Activated B cell treated with CpG ODN at 0.5 μM for 24 hours (primary cell): ENCODE measurements around the gene FLNC. TPM values are rescaled to one million over a fixed set of nuclear protein-coding genes. Genes with fewer than 3 reads are reported as not detected.

ENCODE experiments used
- ATAC-seq: fragments of 200-7000 bp; cut with Tn5 transposase; one replicate; pipeline ENCODE4 v1.10.0; 2021; ENCODE audit warnings: low read depth, mild to moderate bottlenecking, moderate library complexity
- CTCF ChIA-PET: fragments of 350-600 bp; sonication (Branson Sonifier 250); formaldehyde crosslinking; loops from one replicate; lab custom pipeline; 2021; ENCODE audit warnings: antibody characterized with exemption; lab: Charles Lee
- POLR2A ChIA-PET: fragments of 350-600 bp; sonication (Branson Sonifier 250); formaldehyde crosslinking; loops from one replicate; lab custom pipeline; 2021; ENCODE audit warnings: antibody characterized with exemption; lab: Charles Lee
- DNase-seq: peaks from one replicate; pipeline ENCODE4 v3.0.0; 2022
- H3K27ac Mint-ChIP-seq: one replicate; pipeline ENCODE4 v1.8.0; 2020; ENCODE audit warnings: mixed read lengths
- H3K27me3 Mint-ChIP-seq: one replicate; pipeline ENCODE4 v1.8.0; 2021; ENCODE audit warnings: mixed read lengths
- H3K36me3 Mint-ChIP-seq: one replicate; pipeline ENCODE4 v1.8.0; 2021; ENCODE audit warnings: low read depth, mixed read lengths
- H3K4me1 Mint-ChIP-seq: one replicate; pipeline ENCODE4 v1.8.0; 2021; ENCODE audit warnings: mixed read lengths
- H3K4me3 Mint-ChIP-seq: one replicate; pipeline ENCODE4 v1.8.0; 2020; ENCODE audit warnings: mild to moderate bottlenecking, mixed read lengths
- H3K9me3 Mint-ChIP-seq: one replicate; pipeline ENCODE4 v1.8.0; 2020; ENCODE audit warnings: mixed read lengths
- intact Hi-C: fragments of 100-400 bp; cut with micrococcal nuclease; formaldehyde crosslinking; loops from one replicate; pipeline ENCODE4 v1.15.1; 2024
- total RNA-seq: library from RNA; stranded (reverse); gene quantifications from 2 replicates; pipeline ENCODE4 v1.2.3, GENCODE V29; 2022
- TF ChIP-seq, protein P1 (sequence below): fragments of 200-600 bp; IDR thresholded peaks from one replicate; pipeline ENCODE4 v1.8.0; 2022; ENCODE audit warnings: antibody characterized with exemption, mild to moderate bottlenecking

The FLNC gene
- total RNA-seq, 1 donor from 2014 or later, result not detected

DNA sequence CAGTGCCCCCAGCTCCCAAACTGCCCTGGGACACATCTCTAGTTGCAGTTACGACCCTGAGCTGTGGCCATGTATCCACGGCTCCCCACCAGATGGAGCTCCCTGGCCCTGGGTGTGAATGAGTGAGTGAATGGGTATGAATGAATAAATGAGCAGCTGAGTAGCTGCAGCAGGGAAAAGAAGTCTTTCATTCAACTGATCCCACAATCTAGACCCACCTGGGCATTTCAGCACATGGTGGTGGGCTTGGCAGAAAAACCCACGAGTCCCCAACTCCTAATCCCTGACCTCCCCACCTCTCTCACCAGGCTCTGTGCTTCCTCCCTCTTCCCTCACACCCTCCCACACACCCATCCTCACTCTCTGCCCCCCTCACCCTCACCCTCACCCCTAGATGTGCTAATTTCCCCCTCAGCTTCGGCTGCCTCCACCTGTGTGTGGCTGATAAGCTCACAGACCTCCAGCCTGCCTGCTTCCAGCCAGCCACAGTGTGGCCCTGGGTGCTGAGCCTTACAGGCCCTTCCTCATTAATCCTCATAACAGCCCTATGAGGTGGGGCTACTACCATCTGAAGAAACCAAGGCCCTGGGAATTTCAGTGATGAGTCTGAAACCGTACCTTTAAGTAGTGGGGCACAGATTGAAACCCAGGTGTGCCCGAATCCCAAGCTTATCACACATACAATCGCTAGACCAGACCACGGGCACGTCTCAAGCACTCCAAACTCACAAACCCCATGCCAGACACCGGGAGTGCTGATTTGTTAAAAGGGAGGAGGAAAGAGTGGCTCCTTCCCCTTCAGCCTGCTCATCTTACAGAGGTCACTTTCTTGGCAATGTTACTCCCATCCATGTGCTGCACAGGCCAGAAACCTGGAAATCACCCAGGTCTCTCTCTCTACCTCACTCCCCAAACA, 30.2 kb downstream of the FLNC start:
- POLR2A ChIA-PET, result interaction anchor here (0.5 to 0.9 kb wide), 3 partner anchors 18 to 590 kb away, joined by 4 to 7 read pairs (median 6); no protein-coding TSS in a partner anchor

DNA sequence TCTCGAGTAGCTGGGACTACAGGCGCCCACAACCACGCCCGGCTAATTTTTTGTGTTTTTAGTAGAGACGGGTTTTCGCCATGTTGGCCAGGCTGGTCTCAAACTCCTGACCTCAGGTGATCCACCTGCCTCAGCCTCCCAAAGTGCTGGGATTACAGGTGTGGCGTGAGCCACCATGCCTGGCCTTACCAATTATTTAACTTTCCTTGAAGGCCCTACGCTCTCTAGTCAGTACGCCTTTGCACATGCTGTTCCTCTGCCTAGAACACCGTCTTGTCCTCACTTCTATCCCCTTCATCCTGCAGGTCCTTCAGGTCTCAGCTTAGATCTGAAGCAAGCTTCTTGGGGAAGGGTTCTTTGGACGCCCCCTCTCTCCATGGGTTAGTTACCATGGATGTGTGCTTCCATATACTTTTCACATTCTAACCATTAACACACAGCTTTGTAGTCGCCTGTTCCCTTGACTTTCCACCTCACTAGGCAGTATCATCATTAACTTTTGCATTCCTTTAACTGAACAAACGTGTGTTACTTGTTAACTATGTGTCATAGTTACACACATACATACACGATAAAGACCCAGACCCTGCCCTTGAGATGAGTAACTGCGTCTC, 31.9 kb downstream of the FLNC start:
- H3K9me3 Mint-ChIP-seq, result no peaks in the 10 kb centered on the region
- intact Hi-C loops, result loop anchor here (1.0 to 10.0 kb wide), 10 partner anchors 15 to 457 kb away; partner anchors contain the start of genes CALU, CCDC136, IMPDH1 and METTL2B
- ATAC-seq (no peak), DNase-seq (no peak)
- H3K4me3 Mint-ChIP-seq, result peak overlapping the region; percentile 97
- POLR2A ChIA-PET, result interaction anchor here (0.6 to 1.5 kb wide), 11 partner anchors 13 to 385 kb away, joined by 3 to 14 read pairs (median 4); partner anchors contain the start of gene METTL2B
- TF ChIP-seq, protein P1, sequence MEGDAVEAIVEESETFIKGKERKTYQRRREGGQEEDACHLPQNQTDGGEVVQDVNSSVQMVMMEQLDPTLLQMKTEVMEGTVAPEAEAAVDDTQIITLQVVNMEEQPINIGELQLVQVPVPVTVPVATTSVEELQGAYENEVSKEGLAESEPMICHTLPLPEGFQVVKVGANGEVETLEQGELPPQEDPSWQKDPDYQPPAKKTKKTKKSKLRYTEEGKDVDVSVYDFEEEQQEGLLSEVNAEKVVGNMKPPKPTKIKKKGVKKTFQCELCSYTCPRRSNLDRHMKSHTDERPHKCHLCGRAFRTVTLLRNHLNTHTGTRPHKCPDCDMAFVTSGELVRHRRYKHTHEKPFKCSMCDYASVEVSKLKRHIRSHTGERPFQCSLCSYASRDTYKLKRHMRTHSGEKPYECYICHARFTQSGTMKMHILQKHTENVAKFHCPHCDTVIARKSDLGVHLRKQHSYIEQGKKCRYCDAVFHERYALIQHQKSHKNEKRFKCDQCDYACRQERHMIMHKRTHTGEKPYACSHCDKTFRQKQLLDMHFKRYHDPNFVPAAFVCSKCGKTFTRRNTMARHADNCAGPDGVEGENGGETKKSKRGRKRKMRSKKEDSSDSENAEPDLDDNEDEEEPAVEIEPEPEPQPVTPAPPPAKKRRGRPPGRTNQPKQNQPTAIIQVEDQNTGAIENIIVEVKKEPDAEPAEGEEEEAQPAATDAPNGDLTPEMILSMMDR, result no peak
- H3K27ac Mint-ChIP-seq, result peak overlapping the region; percentile 96
- H3K27me3 Mint-ChIP-seq, result no peaks in the 10 kb centered on the region
- peaks cover 30% of the 10 kb centered on the region for H3K36me3 Mint-ChIP-seq
- peaks cover 29% of the 10 kb centered on the region for H3K4me1 Mint-ChIP-seq
- CTCF ChIA-PET, result interaction anchor here (1.4 to 3.0 kb wide), 3 partner anchors 20 to 229 kb away, joined by 6 to 20 read pairs (median 6); no protein-coding TSS in a partner anchor

More for the DNA sequence above, 30.2 kb downstream of the FLNC start:
- Mint-ChIP-seq H3K27ac (no peak overlapping the region), H3K9me3 (no peaks in the 10 kb centered on the region), H3K4me3 (no peak overlapping the region), H3K36me3 (peaks cover 15% of the 10 kb centered on the region), H3K4me1 (peaks cover 26% of the 10 kb centered on the region), H3K27me3 (peaks cover 3% of the 10 kb centered on the region)
- TF ChIP-seq, protein P1, result no peak
- CTCF ChIA-PET, result interaction anchor here (0.9 to 1.8 kb wide), 2 partner anchors 20 to 23 kb away, joined by 3 to 7 read pairs; no protein-coding TSS in a partner anchor
- intact Hi-C loops, result loop anchor here (5.0 to 10.0 kb wide), 3 partner anchors 328 to 456 kb away; partner anchors contain the start of genes IMPDH1 and METTL2B
- no peak for ATAC-seq
- no peak for DNase-seq

DNA sequence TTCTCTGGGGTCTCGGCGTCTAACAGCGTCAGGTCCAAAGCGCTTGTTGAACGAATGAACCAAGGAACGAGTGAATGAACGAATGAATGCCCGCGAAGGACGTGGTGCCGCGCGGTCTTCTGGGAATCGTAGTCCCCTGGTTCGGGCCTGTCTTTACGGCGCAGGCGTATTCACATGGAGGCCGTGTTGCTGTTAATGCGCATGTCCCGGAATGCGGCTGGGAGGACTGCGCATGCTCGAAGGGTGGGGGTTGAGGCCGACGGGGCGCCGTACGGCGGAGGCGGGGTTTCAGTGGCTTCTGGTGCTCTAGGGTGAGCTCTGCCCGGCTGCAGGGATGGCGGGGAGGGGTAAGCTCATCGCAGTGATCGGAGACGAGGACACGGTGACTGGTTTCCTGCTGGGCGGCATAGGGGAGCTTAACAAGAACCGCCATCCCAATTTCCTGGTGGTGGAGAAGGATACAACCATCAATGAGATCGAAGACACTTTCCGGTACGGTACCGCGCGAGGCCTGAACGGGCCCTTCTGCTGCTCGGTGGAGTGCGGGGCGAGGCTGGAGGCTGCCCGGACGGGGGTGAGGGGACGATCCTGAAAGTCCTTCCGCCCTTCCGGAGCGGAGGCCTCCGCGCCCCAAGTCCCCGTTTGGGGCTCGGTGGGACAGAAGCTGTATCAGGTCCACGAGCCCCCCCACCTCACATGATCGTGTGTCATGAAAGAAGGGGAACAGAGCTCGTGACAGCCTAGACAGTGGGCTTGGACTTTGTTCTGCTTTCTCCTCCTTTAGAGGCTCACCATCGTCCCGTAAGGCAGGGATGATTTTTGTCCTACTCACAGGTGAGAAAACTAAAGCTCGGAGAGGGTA, 32.6 kb downstream of the FLNC start, which contains the start of gene ATP6V1F:
Gene ATP6V1F (plus strand): TSS at position 286 of the 862 bp plus-strand sequence. CDS start 49 bp downstream, at position 335.
- DNase-seq, result peak; percentile 99
- Mint-ChIP-seq H3K27me3 (no peaks in the 10 kb centered on the region), H3K27ac (peak within 1 kb of the TSS; percentile 96), H3K4me1 (peaks cover 30% of the 10 kb centered on the region), H3K9me3 (no peaks in the 10 kb centered on the region), H3K36me3 (peaks cover 33% of the 10 kb centered on the region), H3K4me3 (peak within 1 kb of the TSS; percentile 97)
- intact Hi-C loops, result loop anchor here (1.0 to 10.0 kb wide), 10 partner anchors 16 to 458 kb away; partner anchors contain the start of genes CALU, CCDC136, IMPDH1 and METTL2B
- ChIA-PET CTCF (interaction anchor here (1.4 to 3.0 kb wide), 3 partner anchors 21 to 229 kb away, joined by 6 to 20 read pairs (median 6); no protein-coding TSS in a partner anchor), POLR2A (interaction anchor here (0.6 to 1.5 kb wide), 13 partner anchors 13 to 386 kb away, joined by 3 to 14 read pairs (median 3); partner anchors contain the start of gene METTL2B)
- TF ChIP-seq, protein P1, result no peak
- peak; percentile 92 for ATAC-seq

DNA sequence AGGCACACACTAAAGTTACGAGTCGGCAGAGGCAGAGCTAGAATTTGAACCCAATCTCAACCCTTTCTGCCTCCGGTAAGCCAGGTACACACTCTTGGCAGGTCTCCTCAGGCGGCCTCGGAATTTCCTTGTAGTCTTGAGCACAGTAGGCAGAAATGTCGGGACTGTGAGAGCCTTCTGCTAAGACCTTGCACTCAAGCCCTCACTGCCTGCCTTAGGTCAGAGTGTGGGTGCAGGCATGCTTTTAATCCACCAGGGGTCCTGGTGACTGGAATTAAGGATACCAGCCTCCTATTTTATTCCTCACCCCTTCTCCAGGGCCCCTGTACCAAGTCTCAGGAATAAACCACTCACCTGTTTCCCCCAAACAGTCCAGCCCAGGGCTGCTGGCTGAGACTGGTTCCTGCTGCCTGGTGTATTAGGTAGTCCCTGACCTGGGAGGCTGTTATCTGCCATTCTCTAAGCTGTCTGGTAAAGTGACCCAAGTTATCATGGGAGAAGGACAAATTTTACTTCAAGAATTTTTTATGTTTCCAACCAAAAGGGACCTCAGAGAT, 33.3 kb downstream of the FLNC start:
- Mint-ChIP-seq H3K27me3 (no peaks in the 10 kb centered on the region), H3K9me3 (no peaks in the 10 kb centered on the region), H3K4me3 (peak overlapping the region; percentile 97), H3K36me3 (peaks cover 33% of the 10 kb centered on the region), H3K27ac (peak overlapping the region; percentile 96), H3K4me1 (peaks cover 31% of the 10 kb centered on the region)
- intact Hi-C loops, result loop anchor here (2.0 to 10.0 kb wide), 7 partner anchors 17 to 459 kb away; partner anchors contain the start of genes CCDC136, IMPDH1, METTL2B and TNPO3
- DNase-seq, result peak; percentile 27
- ChIA-PET POLR2A (interaction anchor here (0.6 to 1.5 kb wide), 12 partner anchors 12 to 387 kb away, joined by 3 to 14 read pairs (median 3); partner anchors contain the start of gene METTL2B), CTCF (interaction anchor here (1.4 to 3.0 kb wide), 3 partner anchors 20 to 228 kb away, joined by 6 to 20 read pairs (median 6); no protein-coding TSS in a partner anchor)
- peak; percentile 26 for ATAC-seq
- TF ChIP-seq, protein P1, result no peak
